ENCODE results near the gene GPX8.
A peak's percentile ranks its signal among the peaks of the same experiment; 100 is the strongest.

The GPX8 gene

DNA sequence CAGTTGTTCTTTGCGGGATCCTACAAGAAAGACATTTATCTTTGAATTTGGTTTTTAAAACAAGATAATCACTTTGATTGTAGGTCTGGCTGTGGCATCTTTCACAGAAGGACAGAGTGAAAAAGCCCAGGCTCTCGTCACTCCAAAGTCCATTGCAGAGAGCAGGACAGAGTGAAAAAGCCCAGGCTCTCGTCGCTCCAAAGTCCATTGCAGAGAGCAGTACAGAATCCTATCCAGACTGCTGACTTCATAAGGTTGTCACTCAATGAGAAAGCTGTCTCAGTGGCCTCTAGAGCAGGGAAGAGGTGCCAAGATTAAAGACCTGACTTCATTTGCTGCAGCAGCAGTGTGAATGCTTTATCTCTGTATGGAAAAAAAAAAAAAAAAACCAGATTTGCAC, 16.3 kb upstream of the GPX8 start:
- no peak overlapping the region for H3K9ac ChIP-seq (ENCODE audit: low read length in 5 of 5)
- no peaks in the 10 kb centered on the region for H3K4me1 ChIP-seq (ENCODE audit: control insufficient read depth in 5 of 5, insufficient read depth in 5 of 5, low read length in 5 of 5)
- H3K36me3 ChIP-seq (ENCODE audit: control insufficient read depth in 5 of 5, insufficient read depth in 5 of 5, low read length in 5 of 5): no peaks in the 10 kb centered on the region
- H3K9me3 ChIP-seq (ENCODE audit: control insufficient read depth in 5 of 5, low read length in 5 of 5): no peaks in the 10 kb centered on the region
- H3K27me3 ChIP-seq (ENCODE audit: control insufficient read depth in 5 of 5, insufficient read depth in 4 of 5, low read length in 5 of 5): peaks cover 0 to 5% (median 0%) of the 10 kb centered on the region in 5 donors
- no peak overlapping the region for H3K4me3 ChIP-seq (ENCODE audit: low read depth in 1 of 5, low read length in 5 of 5)
- H3K27ac ChIP-seq (ENCODE audit: low read depth, low read length): no peak overlapping the region

GRCh38 chr5:55146080-55146479, 13.9 kb upstream of the GPX8 start:
- no peak overlapping the region for H3K9ac ChIP-seq (ENCODE audit: low read length in 5 of 5)
- H3K4me1 ChIP-seq (ENCODE audit: control insufficient read depth in 5 of 5, insufficient read depth in 5 of 5, low read length in 5 of 5): no peaks in the 10 kb centered on the region
- H3K36me3 ChIP-seq (ENCODE audit: control insufficient read depth in 5 of 5, insufficient read depth in 5 of 5, low read length in 5 of 5): no peaks in the 10 kb centered on the region
- no peak overlapping the region for H3K27ac ChIP-seq (ENCODE audit: low read depth, low read length)
- no peak overlapping the region for H3K4me3 ChIP-seq (ENCODE audit: low read depth in 1 of 5, low read length in 5 of 5)
- no peaks in the 10 kb centered on the region for H3K9me3 ChIP-seq (ENCODE audit: control insufficient read depth in 5 of 5, low read length in 5 of 5)
- H3K27me3 ChIP-seq (ENCODE audit: control insufficient read depth in 5 of 5, insufficient read depth in 4 of 5, low read length in 5 of 5): peaks cover 0 to 5% (median 0%) of the 10 kb centered on the region in 5 donors

GRCh38 chr5:55146543-55147151, 13.3 kb upstream of the GPX8 start:
- H3K9me3 ChIP-seq (ENCODE audit: control insufficient read depth in 5 of 5, low read length in 5 of 5): no peaks in the 10 kb centered on the region
- H3K36me3 ChIP-seq (ENCODE audit: control insufficient read depth in 5 of 5, insufficient read depth in 5 of 5, low read length in 5 of 5): no peaks in the 10 kb centered on the region
- no peaks in the 10 kb centered on the region for H3K4me1 ChIP-seq (ENCODE audit: control insufficient read depth in 5 of 5, insufficient read depth in 5 of 5, low read length in 5 of 5)
- H3K9ac ChIP-seq (ENCODE audit: low read length in 5 of 5): no peak overlapping the region
- H3K4me3 ChIP-seq (ENCODE audit: low read depth in 1 of 5, low read length in 5 of 5): no peak overlapping the region
- H3K27ac ChIP-seq (ENCODE audit: low read depth, low read length): no peak overlapping the region
- peaks cover 0 to 5% (median 0%) of the 10 kb centered on the region in 5 donors for H3K27me3 ChIP-seq (ENCODE audit: control insufficient read depth in 5 of 5, insufficient read depth in 4 of 5, low read length in 5 of 5)

GRCh38 chr5:55149308-55149795, 10.6 kb upstream of the GPX8 start:
- Histone ChIP-seq H3K9me3 (ENCODE audit: control insufficient read depth in 5 of 5, low read length in 5 of 5) (no peaks in the 10 kb centered on the region), H3K4me3 (ENCODE audit: low read depth in 1 of 5, low read length in 5 of 5) (no peak overlapping the region), H3K27me3 (ENCODE audit: control insufficient read depth in 5 of 5, insufficient read depth in 4 of 5, low read length in 5 of 5) (peaks cover 0 to 11% (median 3%) of the 10 kb centered on the region in 5 donors), H3K27ac (ENCODE audit: low read depth, low read length) (no peak overlapping the region), H3K9ac (ENCODE audit: low read length in 5 of 5) (no peak overlapping the region), H3K4me1 (ENCODE audit: control insufficient read depth in 5 of 5, insufficient read depth in 5 of 5, low read length in 5 of 5) (no peaks in the 10 kb centered on the region), H3K36me3 (ENCODE audit: control insufficient read depth in 5 of 5, insufficient read depth in 5 of 5, low read length in 5 of 5) (no peaks in the 10 kb centered on the region)

GRCh38 chr5:55151923-55152842, 7.8 kb upstream of the GPX8 start:
- Histone ChIP-seq H3K9me3 (ENCODE audit: control insufficient read depth in 5 of 5, low read length in 5 of 5) (no peaks in the 10 kb centered on the region), H3K4me1 (ENCODE audit: control insufficient read depth in 5 of 5, insufficient read depth in 5 of 5, low read length in 5 of 5) (no peaks in the 10 kb centered on the region), H3K9ac (ENCODE audit: low read length in 5 of 5) (no peak overlapping the region), H3K27me3 (ENCODE audit: control insufficient read depth in 5 of 5, insufficient read depth in 4 of 5, low read length in 5 of 5) (peaks cover 0 to 11% (median 3%) of the 10 kb centered on the region in 5 donors), H3K27ac (ENCODE audit: low read depth, low read length) (no peak overlapping the region), H3K36me3 (ENCODE audit: control insufficient read depth in 5 of 5, insufficient read depth in 5 of 5, low read length in 5 of 5) (no peaks in the 10 kb centered on the region), H3K4me3 (ENCODE audit: low read depth in 1 of 5, low read length in 5 of 5) (no peak overlapping the region)

- Histone ChIP-seq H3K4me1 (ENCODE audit: control insufficient read depth in 5 of 5, insufficient read depth in 5 of 5, low read length in 5 of 5) (peaks cover 0 to 4% (median 0%) of the 10 kb centered on the region in 5 donors), H3K36me3 (ENCODE audit: control insufficient read depth in 5 of 5, insufficient read depth in 5 of 5, low read length in 5 of 5) (no peaks in the 10 kb centered on the region), H3K4me3 (ENCODE audit: low read depth in 1 of 5, low read length in 5 of 5) (no peak overlapping the region), H3K9ac (ENCODE audit: low read length in 5 of 5) (no peak overlapping the region), H3K27ac (ENCODE audit: low read depth, low read length) (no peak overlapping the region), H3K27me3 (ENCODE audit: control insufficient read depth in 5 of 5, insufficient read depth in 4 of 5, low read length in 5 of 5) (peaks cover 0 to 11% (median 3%) of the 10 kb centered on the region in 5 donors), H3K9me3 (ENCODE audit: control insufficient read depth in 5 of 5, low read length in 5 of 5) (no peaks in the 10 kb centered on the region)
These were observed 5.1 kb upstream of the GPX8 start for GRCh38 chr5:55154873-55155272.

DNA sequence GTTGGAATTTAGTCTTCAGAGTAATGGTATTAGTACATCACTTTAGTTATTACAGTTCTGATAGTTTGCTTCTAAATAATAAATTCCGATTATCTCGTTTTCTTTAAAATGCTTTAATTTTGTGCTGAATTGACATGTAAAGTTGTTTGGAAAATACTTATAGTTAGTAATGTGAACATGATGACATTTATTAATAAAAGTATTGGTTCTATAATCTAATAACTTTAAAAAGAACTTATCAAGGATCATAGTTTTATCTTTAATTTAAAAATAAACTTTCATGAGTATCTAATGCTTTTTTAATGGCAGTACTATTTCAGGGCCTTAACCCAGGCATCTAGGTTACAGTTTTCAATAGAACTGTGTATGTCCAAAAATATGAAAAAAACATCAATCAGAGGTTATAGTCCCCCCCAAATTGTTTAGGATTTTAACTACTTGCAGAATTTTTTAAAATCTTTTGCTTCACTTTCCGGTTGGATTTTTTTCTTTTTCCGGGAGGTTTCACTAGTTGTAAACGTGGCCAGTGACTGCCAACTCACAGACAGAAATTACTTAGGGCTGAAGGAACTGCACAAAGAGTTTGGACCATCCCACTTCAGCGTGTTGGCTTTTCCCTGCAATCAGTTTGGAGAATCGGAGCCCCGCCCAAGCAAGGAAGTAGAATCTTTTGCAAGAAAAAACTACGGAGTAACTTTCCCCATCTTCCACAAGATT, 680 bp downstream of the GPX8 start:
- Histone ChIP-seq H3K36me3 (ENCODE audit: control insufficient read depth in 5 of 5, insufficient read depth in 5 of 5, low read length in 5 of 5) (peaks cover 0 to 11% (median 5%) of the 10 kb centered on the region in 5 donors), H3K9ac (ENCODE audit: low read length in 5 of 5) (peak overlapping the region in 2 of 5 donors; percentile 3 to 77), H3K4me1 (ENCODE audit: control insufficient read depth in 5 of 5, insufficient read depth in 5 of 5, low read length in 5 of 5) (peaks cover 0 to 14% (median 10%) of the 10 kb centered on the region in 5 donors), H3K27ac (ENCODE audit: low read depth, low read length) (peak overlapping the region; percentile 49), H3K9me3 (ENCODE audit: control insufficient read depth in 5 of 5, low read length in 5 of 5) (no peaks in the 10 kb centered on the region), H3K27me3 (ENCODE audit: control insufficient read depth in 5 of 5, insufficient read depth in 4 of 5, low read length in 5 of 5) (no peaks in the 10 kb centered on the region), H3K4me3 (ENCODE audit: low read depth in 1 of 5, low read length in 5 of 5) (peak overlapping the region; percentile 55 to 86 (median 72))

DNA sequence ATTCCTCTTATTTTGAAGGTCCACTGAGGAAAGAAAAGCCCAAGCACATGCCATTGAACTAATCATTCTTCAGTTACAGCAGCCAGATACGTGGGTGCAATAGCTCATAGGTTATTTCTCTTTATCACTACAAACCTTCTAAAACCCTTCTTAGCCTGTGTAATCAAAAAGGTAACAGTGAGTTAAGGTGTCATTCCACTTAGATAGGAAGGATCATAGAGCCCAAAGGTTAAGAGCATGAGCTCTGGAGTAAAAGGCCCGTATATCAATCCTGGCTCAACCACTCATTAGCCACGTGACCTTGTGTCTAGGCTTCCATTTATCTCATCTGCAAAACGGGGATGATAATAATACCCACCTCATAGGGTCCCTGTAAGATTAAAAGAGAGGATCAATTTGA, 2.7 kb downstream of the GPX8 start:
- no peaks in the 10 kb centered on the region for H3K27me3 ChIP-seq (ENCODE audit: control insufficient read depth in 5 of 5, insufficient read depth in 4 of 5, low read length in 5 of 5)
- no peaks in the 10 kb centered on the region for H3K9me3 ChIP-seq (ENCODE audit: control insufficient read depth in 5 of 5, low read length in 5 of 5)

GRCh38 chr5:55171471-55171870, 11.5 kb downstream of the GPX8 start:
- Histone ChIP-seq H3K4me1 (ENCODE audit: control insufficient read depth in 5 of 5, insufficient read depth in 5 of 5, low read length in 5 of 5) (peaks cover 5 to 28% (median 25%) of the 10 kb centered on the region in 5 donors), H3K9me3 (ENCODE audit: control insufficient read depth in 5 of 5, low read length in 5 of 5) (no peaks in the 10 kb centered on the region), H3K27ac (ENCODE audit: low read depth, low read length) (no peak overlapping the region), H3K27me3 (ENCODE audit: control insufficient read depth in 5 of 5, insufficient read depth in 4 of 5, low read length in 5 of 5) (peaks cover 25 to 33% (median 29%) of the 10 kb centered on the region in 5 donors), H3K36me3 (ENCODE audit: control insufficient read depth in 5 of 5, insufficient read depth in 5 of 5, low read length in 5 of 5) (no peaks in the 10 kb centered on the region), H3K9ac (ENCODE audit: low read length in 5 of 5) (no peak overlapping the region), H3K4me3 (ENCODE audit: low read depth in 1 of 5, low read length in 5 of 5) (no peak overlapping the region)

More for the DNA sequence above, 2.7 kb downstream of the GPX8 start:
- H3K27ac ChIP-seq (ENCODE audit: low read depth, low read length): no peak overlapping the region
- peaks cover 0 to 14% (median 10%) of the 10 kb centered on the region in 5 donors for H3K4me1 ChIP-seq (ENCODE audit: control insufficient read depth in 5 of 5, insufficient read depth in 5 of 5, low read length in 5 of 5)
- H3K4me3 ChIP-seq (ENCODE audit: low read depth in 1 of 5, low read length in 5 of 5): no peak overlapping the region
- peaks cover 0 to 17% (median 5%) of the 10 kb centered on the region in 5 donors for H3K36me3 ChIP-seq (ENCODE audit: control insufficient read depth in 5 of 5, insufficient read depth in 5 of 5, low read length in 5 of 5)
- H3K9ac ChIP-seq (ENCODE audit: low read length in 5 of 5): no peak overlapping the region
